H1 (cell line): ENCODE data around the gene KRT4. TPM values are rescaled to one million over a fixed set of nuclear protein-coding genes. Genes with fewer than 3 reads are reported as not detected.

Experiments
- USF2 ChIP-seq: IDR thresholded peaks from 2 replicates; pipeline ENCODE4 v1.6.1; 2011; ENCODE audit warnings: low read length, improper control_type of control experiment
- polyA plus RNA-seq, 7 experiments: library from polyadenylated mRNA; depleted of rRNA in 3 of 7; stranded (reverse) in 5 of 7; unstranded in 2 of 7; fragments of >200 nt in 5 of 7; fragments of 200-250 nt in 2 of 7; gene quantifications; 1 replicate in 5 of 7; 2 replicates in 1 of 7; 4 replicates in 1 of 7; pipeline versions ENCODE4 v1.2.1 to v1.2.3, GENCODE V29; 2011 to 2013; ENCODE audit warnings: missing spikeins in 2 of 7, mixed read lengths in 2 of 7
- total RNA-seq: library from RNA; stranded (reverse); fragmentation: NEBNext Ultra II Directional; extraction: Animal tissue kit (Norgen Biotek cat#: 25700); gene quantifications from 2 replicates; pipeline ENCODE4 v1.2.1, GENCODE V29; 2021

KRT4 gene
- total and polyA plus RNA-seq, 2 of the 8 experiments (the other 6 are each of a cell fraction or from before 2014, with no cell fraction given) = not detected

GRCh38 chr12:52817003-52817698 lies 3.2 kb upstream of the KRT4 start (continued):
- no peak for TF ChIP-seq USF2
